ENCODE measurements around the gene NMT1.

The NMT1 gene

DNA sequence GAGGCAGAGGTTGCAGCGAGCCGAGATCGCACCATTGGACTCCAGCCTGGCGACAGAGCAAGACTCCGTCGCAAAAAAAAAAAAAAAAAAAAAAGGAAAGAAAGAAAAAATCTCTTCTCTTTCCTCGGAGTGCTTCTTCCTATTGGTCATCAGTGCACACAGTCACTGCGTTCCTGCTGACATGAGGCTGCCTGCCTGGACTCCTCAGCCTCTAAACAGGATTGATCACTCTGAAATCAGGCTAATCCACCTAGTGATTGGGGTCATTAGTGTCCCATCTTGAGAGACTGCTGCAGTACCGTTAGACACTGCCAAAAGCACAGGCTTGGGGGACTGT lies 40.4 kb downstream of the NMT1 start:
- TF ChIP-seq, protein P1, sequence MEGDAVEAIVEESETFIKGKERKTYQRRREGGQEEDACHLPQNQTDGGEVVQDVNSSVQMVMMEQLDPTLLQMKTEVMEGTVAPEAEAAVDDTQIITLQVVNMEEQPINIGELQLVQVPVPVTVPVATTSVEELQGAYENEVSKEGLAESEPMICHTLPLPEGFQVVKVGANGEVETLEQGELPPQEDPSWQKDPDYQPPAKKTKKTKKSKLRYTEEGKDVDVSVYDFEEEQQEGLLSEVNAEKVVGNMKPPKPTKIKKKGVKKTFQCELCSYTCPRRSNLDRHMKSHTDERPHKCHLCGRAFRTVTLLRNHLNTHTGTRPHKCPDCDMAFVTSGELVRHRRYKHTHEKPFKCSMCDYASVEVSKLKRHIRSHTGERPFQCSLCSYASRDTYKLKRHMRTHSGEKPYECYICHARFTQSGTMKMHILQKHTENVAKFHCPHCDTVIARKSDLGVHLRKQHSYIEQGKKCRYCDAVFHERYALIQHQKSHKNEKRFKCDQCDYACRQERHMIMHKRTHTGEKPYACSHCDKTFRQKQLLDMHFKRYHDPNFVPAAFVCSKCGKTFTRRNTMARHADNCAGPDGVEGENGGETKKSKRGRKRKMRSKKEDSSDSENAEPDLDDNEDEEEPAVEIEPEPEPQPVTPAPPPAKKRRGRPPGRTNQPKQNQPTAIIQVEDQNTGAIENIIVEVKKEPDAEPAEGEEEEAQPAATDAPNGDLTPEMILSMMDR (IDR thresholded peaks at IDR 0.05; ENCODE audit: insufficient read depth, missing control alignments) = no peak
- FAIRE-seq = no peak
- no peak for DNase-seq (ENCODE audit: insufficient read length, low spot score)

DNA sequence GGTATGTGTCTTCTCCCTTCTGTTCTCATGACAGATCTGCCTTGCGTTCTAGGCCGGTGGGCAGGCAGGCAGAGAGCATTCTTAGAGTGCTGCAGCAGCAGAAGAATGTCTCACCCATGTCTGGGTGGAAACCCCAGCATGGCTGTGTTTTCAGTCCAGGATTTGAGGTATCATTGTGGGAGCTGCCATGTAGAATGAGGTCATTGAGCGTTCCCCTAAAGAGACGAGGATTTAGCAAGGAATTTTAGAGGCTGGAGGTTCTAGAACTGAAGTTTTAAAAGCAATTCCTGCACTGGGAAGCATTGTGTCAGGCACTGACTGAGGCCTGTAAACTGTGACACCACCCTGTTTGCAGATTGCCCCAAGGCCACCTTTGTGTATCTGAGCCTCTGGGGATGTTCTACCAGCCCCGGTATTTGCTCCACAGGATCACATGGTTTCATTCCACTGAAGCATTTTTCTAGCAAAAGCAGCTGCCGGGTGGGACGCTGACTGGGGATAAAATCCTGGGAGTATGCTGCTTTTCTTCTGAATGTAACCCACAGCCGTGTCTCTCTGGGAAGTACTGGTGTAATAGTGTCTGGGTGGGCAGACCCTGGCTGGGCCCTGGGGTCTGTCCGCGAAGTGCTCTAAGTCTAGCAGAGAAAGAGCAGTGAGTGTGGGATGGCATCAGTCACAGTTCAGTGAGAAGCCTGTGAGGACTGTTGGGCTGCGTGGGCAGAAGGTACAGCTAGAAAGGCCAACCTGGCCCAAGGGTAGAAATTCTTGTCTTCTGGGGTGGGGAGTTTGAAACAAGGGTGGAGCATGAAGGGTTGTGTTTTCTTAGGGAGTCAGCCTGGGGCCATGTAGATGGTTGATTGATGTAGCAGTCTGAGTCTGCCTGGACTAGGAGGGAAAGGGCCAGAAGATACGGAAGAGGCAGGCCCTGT lies 41.0 kb downstream of the NMT1 start:
- DNase-seq (ENCODE audit: insufficient read length, low spot score) = no peak
- FAIRE-seq = no peak

DNA sequence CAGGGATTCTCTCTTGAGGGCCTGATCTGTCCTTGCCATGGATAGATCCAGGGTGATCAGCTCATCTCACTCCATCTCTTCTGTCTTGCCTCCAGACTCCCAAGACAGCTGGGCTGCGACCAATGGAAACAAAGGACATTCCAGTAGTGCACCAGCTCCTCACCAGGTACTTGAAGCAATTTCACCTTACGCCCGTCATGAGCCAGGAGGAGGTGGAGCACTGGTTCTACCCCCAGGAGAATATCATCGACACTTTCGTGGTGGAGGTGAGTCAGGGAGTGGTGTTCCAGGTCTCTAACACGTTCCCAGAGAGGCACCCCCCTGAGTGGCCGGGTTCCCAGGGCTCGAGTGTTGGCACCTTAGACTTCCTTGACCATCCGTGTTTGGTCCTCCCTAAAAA lies 41.7 kb downstream of the NMT1 start:
- no peak for DNase-seq (ENCODE audit: insufficient read length, low spot score)
- TF ChIP-seq, protein P1 (IDR thresholded peaks at IDR 0.05; ENCODE audit: insufficient read depth, missing control alignments) = no peak
- no peak for FAIRE-seq

More for the DNA sequence above, 41.0 kb downstream of the NMT1 start:
- TF ChIP-seq, protein P1 (IDR thresholded peaks at IDR 0.05; ENCODE audit: insufficient read depth, missing control alignments) = no peak

DNA sequence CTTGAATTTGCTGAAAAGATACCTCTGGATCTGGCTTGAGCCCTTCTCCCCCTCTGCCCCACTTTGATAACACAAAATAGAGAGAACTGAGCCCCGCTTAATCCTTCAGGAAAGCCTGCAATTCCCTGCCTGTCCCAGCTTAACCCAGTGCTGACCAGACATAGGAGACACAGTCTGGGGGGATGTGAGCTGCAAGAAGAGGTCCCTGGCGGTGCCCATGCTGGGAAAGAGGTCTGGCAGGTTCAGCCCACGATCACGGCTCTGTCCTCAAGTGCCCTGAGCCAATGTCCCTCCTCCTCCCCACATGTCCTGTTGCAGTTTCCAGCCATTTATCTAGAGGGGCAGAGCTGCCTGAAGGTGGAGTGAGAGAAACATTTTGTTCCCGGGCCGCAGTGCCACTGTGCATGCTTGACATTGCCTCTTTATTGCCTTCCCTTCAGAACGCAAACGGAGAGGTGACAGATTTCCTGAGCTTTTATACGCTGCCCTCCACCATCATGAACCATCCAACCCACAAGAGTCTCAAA lies 42.2 kb downstream of the NMT1 start:
- TF ChIP-seq, protein P1 (IDR thresholded peaks at IDR 0.05; ENCODE audit: insufficient read depth, missing control alignments) = no peak
- FAIRE-seq (no peak), DNase-seq (ENCODE audit: insufficient read length, low spot score) (no peak)

DNA sequence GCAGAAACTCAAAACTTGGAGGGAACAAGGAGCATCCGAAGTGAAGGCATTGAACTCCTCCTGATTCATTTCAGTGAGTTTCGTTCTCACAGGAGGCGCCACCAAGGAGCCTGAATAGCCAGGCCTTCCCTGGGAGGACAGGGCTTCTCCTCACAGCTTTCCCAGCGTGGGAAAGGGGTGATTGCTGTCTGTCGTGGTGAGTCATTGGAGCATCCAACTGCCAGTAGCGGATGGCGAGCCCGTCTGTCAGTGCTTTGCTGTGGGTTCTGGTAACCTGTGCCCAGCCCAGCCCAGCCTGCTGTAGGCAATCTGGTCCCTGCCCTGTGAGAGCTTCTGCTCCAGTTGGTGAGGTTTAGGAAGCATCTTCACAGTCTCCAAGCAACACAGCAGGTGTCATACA lies 42.9 kb downstream of the NMT1 start:
- DNase-seq (ENCODE audit: insufficient read length, low spot score) (no peak), FAIRE-seq (no peak)
- TF ChIP-seq, protein P1 (IDR thresholded peaks at IDR 0.05; ENCODE audit: insufficient read depth, missing control alignments) = no peak

DNA sequence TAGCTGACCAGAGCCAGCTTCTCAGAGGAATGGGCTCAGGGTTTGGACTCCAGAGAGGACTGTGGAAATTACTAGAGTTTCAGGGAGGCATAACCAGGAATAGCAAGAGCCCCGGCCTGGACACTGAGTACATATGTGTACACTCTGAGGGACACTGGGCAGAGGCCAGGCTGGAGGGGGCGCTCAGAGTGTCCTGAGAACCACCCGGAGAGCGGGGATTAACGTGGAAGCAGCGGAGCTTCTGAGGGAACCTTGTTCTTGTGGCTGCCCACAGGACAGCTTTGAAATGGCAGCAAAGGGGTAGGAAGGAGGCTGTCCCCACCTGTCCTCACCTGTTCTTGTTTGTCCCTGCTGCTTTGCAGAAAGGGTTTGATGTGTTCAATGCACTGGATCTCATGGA lies 43.4 kb downstream of the NMT1 start:
- DNase-seq (ENCODE audit: insufficient read length, low spot score) (no peak), FAIRE-seq (no peak)
- TF ChIP-seq, protein P1 (IDR thresholded peaks at IDR 0.05; ENCODE audit: insufficient read depth, missing control alignments) = no peak
